ENCODE data around the gene SSTR5. TPM values are rescaled to one million over a fixed set of nuclear protein-coding genes. Genes with fewer than 3 reads are reported as not detected.

Gene SSTR5
- polyA plus RNA-seq, 2 of the 4 experiments (the other 2 are of a cell fraction), result 0.06 to 0.08 TPM

GRCh38 chr16:1036166-1036565 is 36.4 kb upstream of the SSTR5 start:
- FAIRE-seq, result no peak
- peak overlapping the region in 1 of 2 experiments; percentile 55; a peak in 2 of 6 replicates for H3K27ac ChIP-seq
- POLR2A ChIA-PET, result no interaction called here
- TF ChIP-seq E2F6 (IDR thresholded peaks at IDR 0.05; ENCODE audit: borderline replicate concordance, low read depth), result no peak
- no peak overlapping the region for H3K4me2 ChIP-seq
- H3K4me1 ChIP-seq, result peaks cover 10% of the 10 kb centered on the region
- DNase-seq (ENCODE audit: low read depth in 1 of 2, low spot score in 1 of 2), result no peak
- CTCF ChIA-PET, result interaction anchor here (2.0 to 14.4 kb wide), 2 partner anchors 11 to 21 kb away, joined by 10 to 153 read pairs; no protein-coding TSS in a partner anchor
- H3K9me3 ChIP-seq, result no peaks in the 10 kb centered on the region
- ATAC-seq, result peak in 1 of 2 experiments; percentile 54; a peak in 3 of 6 replicates
- 47% methylated on average over 3 of the region's 15 CpGs for WGBS (ENCODE audit: missing lambda C conversion rate)
- no peak overlapping the region for H3K4me3 ChIP-seq

- H3K4me3 ChIP-seq, result no peak overlapping the region
- H3K4me1 ChIP-seq, result peaks cover 10% of the 10 kb centered on the region
- peak overlapping the region; percentile 42 for H3K4me2 ChIP-seq
- WGBS (ENCODE audit: missing lambda C conversion rate), result 38% methylated on average over 7 of the region's 21 CpGs
- TF ChIP-seq HOXA7 (CRISPR knock-in tag; IDR thresholded peaks at IDR 0.05) (no peak), JUNB (IDR thresholded peaks at IDR 0.05) (no peak), EP300 (IDR thresholded peaks at IDR 0.05) (no peak), NPAS2 (CRISPR knock-in tag; IDR thresholded peaks at IDR 0.05; ENCODE audit: borderline replicate concordance) (no peak), PBX3 (IDR thresholded peaks at IDR 0.05) (no peak), FOSL2 (IDR thresholded peaks at IDR 0.05) (no peak), FOSL2 (CRISPR knock-in tag; IDR thresholded peaks at IDR 0.05) (peak; percentile 69), ATOH8 (CRISPR knock-in tag; IDR thresholded peaks at IDR 0.05; ENCODE audit: low read depth) (no peak)
- H3K9me3 ChIP-seq, result no peaks in the 10 kb centered on the region
- H3K27ac ChIP-seq, result peak overlapping the region in 1 of 2 experiments; percentile 55; a peak in 3 of 6 replicates
- CTCF ChIA-PET, result interaction anchor here (0.6 to 14.4 kb wide), 3 partner anchors 11 to 64 kb away, joined by 3 to 153 read pairs (median 10); no protein-coding TSS in a partner anchor
- FAIRE-seq (no peak), ATAC-seq (peak; percentile 69 to 77; a peak in 5 of 6 replicates), DNase-seq (ENCODE audit: low read depth in 1 of 2, low spot score in 1 of 2) (no peak)
- POLR2A ChIA-PET, result no interaction called here
Measured at GRCh38 chr16:1036726-1037393, 35.7 kb upstream of the SSTR5 start.

DNA sequence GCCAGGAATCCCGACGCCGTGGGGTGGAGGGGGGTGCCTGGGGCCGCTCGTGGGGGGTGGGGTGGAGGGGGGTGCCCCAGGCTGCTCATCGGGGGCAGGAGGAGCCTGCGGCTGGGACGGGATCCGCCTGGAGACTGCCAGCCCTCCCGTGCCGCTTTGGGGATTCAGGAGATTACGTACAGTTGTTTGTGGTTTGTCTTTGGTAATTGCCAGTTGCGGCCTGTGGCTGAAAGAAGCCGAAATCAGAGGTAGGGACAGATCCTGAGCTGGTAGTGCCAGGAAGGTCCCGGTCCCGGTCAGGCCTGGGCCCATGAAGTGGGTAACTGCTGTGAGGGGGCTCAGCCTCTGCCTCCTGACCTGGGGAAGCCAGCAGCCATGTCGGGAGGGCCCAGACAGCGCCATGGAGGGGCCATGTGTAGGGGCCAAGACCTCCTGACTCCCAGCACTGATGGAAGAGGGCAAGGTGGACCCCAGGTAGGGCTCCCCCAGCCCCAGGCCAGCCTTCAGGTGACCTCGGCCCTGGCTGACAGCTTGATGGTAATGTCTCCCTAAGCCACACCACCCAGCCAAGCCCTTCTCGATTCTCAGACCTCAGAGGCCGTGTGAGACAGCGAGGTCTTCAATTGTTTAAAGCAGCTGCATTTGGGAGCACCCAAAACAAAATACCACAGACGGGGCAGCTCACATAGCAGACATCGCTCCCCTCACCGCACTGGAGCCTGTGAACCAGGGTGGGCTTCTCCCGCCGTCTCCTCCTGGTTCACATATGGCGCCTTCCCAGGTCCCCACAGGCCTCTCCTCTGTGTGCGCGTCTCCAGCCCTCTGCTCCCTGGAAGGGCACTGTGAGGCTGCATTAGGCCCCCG is 34.9 kb upstream of the SSTR5 start:
- H3K4me2 ChIP-seq, result peak overlapping the region; percentile 42
- ChIA-PET CTCF (interaction anchor here (0.6 to 14.4 kb wide), 6 partner anchors 10 to 140 kb away, joined by 3 to 153 read pairs (median 3); no protein-coding TSS in a partner anchor), POLR2A (no interaction called here)
- FAIRE-seq (no peak), ATAC-seq (peak in 1 of 2 experiments; percentile 12; a peak in 2 of 6 replicates), DNase-seq (ENCODE audit: low read depth in 1 of 2, low spot score in 1 of 2) (no peak)
- peak overlapping the region in 1 of 2 experiments; percentile 55; a peak in 2 of 6 replicates for H3K27ac ChIP-seq
- WGBS (ENCODE audit: missing lambda C conversion rate), result 76% methylated on average over 24 of the region's 31 CpGs
- H3K4me1 ChIP-seq, result peaks cover 10% of the 10 kb centered on the region
- no peaks in the 10 kb centered on the region for H3K9me3 ChIP-seq
- no peak overlapping the region for H3K4me3 ChIP-seq
- TF ChIP-seq RARB (CRISPR knock-in tag; IDR thresholded peaks at IDR 0.05) (no peak), EHMT2 (IDR thresholded peaks at IDR 0.05; ENCODE audit: low read depth) (no peak), PHF8 (IDR thresholded peaks at IDR 0.05; ENCODE audit: borderline replicate concordance, low read depth) (no peak), MYC (IDR thresholded peaks at IDR 0.05; ENCODE audit: borderline replicate concordance, low read length) (no peak), JUN (IDR thresholded peaks at IDR 0.05) (no peak), ZSCAN20 (CRISPR knock-in tag; IDR thresholded peaks at IDR 0.05) (no peak), NFE2L2 (conservative IDR thresholded peaks at IDR 0.05; ENCODE audit: low read length) (no peak), RNF2 (IDR thresholded peaks at IDR 0.05; ENCODE audit: borderline replicate concordance, low read depth) (no peak), HOXB13 (CRISPR knock-in tag; IDR thresholded peaks at IDR 0.05; ENCODE audit: low read depth) (no peak), HEYL (CRISPR knock-in tag; IDR thresholded peaks at IDR 0.05) (no peak), TFCP2L1 (CRISPR knock-in tag; IDR thresholded peaks at IDR 0.05) (no peak), E2F6 (IDR thresholded peaks at IDR 0.05; ENCODE audit: borderline replicate concordance, low read depth) (no peak), POLR2A (IDR thresholded peaks at IDR 0.05; ENCODE audit: low read length) (no peak), EHF (CRISPR knock-in tag; IDR thresholded peaks at IDR 0.05) (no peak), ESRRA (IDR thresholded peaks at IDR 0.05; ENCODE audit: borderline replicate concordance, low read length) (no peak), RCOR1 (IDR thresholded peaks at IDR 0.05; ENCODE audit: low read depth, low read length) (no peak), HMGXB4 (CRISPR knock-in tag; IDR thresholded peaks at IDR 0.05; ENCODE audit: borderline replicate concordance) (no peak), FOSB (CRISPR knock-in tag; IDR thresholded peaks at IDR 0.05) (no peak), POLR2AphosphoS2 (conservative IDR thresholded peaks at IDR 0.05; ENCODE audit: low read length) (no peak)
